GM10266 (cell line): ENCODE measurements around the gene MBD2.
A peak's percentile ranks its signal among the peaks of the same experiment; 100 is the strongest.

Source experiments
- DNase-seq: peaks from one replicate; pipeline ENCODE4 v3.0.0; 2012; ENCODE audit errors: extremely low spot score
- TF ChIP-seq, protein P1 (sequence below): IDR thresholded peaks from 2 replicates; pipeline ENCODE4 v1.5.1; 2012; ENCODE audit warnings: mild to moderate bottlenecking, low read depth; ENCODE audit not compliant: control insufficient read depth, insufficient read depth; ENCODE audit errors: missing control alignments

The MBD2 gene, protein sequence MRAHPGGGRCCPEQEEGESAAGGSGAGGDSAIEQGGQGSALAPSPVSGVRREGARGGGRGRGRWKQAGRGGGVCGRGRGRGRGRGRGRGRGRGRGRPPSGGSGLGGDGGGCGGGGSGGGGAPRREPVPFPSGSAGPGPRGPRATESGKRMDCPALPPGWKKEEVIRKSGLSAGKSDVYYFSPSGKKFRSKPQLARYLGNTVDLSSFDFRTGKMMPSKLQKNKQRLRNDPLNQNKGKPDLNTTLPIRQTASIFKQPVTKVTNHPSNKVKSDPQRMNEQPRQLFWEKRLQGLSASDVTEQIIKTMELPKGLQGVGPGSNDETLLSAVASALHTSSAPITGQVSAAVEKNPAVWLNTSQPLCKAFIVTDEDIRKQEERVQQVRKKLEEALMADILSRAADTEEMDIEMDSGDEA

DNA sequence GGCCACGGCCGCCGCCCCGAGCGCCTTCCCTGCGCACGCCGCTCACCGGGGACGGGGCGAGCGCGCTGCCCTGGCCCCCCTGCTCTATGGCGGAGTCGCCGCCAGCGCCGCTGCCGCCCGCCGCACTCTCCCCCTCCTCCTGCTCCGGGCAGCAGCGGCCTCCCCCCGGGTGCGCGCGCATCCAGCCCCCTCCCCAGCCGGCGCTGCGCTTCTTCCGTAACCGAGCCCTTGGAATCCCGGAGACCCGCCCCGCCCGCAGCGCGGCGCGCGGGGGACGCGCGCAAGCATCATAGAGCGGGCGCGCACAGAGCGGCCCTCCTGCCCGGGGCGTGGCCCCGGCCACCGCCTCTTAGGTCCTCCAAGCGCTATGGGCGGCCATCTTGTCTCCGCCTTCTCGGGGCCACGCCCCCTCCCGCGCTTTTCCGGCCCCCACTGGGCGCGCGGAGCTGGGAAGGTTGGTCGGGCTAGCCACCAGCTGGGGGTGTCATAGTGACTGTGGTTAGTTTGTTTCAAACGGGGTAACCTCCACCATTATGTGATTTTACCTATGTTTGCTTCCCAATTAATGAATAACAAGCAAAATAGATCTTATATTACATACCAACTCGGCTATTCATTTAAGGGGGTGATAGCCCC lies at the start of gene MBD2:
MBD2 (minus strand) TSS at position 291 of the 636 bp plus-strand sequence; CDS start at position 181, 110 bp downstream.
- TF ChIP-seq, protein P1, sequence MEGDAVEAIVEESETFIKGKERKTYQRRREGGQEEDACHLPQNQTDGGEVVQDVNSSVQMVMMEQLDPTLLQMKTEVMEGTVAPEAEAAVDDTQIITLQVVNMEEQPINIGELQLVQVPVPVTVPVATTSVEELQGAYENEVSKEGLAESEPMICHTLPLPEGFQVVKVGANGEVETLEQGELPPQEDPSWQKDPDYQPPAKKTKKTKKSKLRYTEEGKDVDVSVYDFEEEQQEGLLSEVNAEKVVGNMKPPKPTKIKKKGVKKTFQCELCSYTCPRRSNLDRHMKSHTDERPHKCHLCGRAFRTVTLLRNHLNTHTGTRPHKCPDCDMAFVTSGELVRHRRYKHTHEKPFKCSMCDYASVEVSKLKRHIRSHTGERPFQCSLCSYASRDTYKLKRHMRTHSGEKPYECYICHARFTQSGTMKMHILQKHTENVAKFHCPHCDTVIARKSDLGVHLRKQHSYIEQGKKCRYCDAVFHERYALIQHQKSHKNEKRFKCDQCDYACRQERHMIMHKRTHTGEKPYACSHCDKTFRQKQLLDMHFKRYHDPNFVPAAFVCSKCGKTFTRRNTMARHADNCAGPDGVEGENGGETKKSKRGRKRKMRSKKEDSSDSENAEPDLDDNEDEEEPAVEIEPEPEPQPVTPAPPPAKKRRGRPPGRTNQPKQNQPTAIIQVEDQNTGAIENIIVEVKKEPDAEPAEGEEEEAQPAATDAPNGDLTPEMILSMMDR: peak; percentile 51

DNA sequence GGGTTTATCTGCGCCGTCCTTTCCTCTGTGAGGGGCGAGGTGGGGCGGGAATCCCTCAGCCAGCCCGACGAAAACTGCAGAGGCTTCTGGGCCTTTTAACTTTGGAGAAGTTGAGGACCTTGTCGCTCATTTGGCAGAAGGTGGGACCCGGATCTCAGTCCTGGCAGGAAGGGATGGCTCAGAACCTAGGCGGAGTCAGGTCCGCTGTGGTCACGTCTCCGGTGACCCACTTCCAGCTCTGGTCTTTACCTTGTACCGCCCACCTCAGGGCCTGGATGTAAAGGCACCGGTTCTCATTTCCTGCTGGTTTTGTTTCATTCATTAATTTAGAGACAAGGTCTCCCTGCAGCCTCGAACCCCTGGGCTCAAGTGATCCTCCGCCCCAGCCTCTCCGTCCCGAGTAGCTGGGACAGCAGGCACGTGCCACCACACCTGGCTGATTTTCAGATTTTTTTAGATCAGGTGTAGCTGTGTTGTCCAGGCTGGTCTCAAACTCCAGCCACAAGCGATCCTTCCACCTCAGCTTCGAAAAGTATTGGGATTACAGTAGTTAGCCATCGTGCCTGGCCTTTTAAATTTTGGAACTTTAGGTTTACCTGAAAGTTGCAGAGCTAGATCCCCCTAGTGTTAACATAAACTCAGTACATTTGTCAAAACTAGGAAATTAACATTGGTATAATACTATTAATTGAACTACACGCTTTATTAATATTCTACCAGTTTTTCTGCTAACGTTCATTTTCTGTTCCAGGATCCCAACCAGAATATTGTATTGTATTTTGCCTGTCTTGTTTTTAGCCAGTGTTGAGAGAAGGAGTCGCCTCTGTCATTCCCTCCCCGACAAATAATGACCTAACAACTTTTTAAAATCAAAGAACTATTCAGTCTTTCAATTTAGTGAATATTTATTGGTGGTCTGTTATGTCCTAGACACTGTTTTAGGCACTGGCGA lies 45.7 kb upstream of the MBD2 start:
- peak; percentile 23 for DNase-seq
- TF ChIP-seq, protein P1: peak; percentile 49

More for the DNA sequence above, at the start of gene MBD2:
- DNase-seq: peak; percentile 91

DNA sequence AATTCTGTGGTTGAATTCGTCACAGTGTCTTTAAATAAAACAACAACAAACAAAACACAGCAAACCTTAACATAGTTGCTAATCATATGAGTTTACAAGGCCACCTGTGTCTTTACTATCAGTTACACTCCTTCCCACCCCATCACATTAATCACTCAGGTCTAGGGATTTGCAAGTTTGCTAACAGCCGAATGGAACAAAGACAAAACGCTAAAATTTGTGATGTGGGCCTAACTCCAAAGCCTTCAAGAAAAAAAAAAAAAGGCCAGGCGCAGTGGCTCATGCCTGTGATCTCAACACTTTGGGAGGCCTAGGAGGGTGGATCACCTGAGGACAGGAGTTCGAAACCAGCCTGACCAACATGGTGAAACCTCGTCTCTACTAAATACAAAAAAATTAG lies 44.3 kb upstream of the MBD2 start:
- TF ChIP-seq, protein P1: no peak
- no peak for DNase-seq

DNA sequence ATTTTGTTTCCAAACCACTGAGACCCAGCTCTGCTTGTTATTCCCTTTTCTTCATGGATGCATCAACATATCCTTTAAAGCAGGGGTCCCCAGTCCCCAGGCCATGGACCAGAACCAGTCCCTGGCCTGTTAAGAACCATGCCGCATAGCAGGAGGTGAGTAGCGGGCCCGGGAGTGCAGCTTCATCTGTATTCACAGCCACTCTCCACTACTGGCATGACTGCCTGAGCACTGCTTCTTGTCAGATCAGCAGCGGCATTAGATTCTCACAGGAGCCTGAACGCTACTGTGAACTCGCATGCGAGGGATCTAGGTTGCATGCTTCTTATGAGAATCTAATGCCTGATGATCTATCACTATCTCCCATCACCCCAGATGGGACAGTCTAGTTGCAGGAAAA lies 43.2 kb upstream of the MBD2 start:
- TF ChIP-seq, protein P1: no peak
- DNase-seq: no peak

DNA sequence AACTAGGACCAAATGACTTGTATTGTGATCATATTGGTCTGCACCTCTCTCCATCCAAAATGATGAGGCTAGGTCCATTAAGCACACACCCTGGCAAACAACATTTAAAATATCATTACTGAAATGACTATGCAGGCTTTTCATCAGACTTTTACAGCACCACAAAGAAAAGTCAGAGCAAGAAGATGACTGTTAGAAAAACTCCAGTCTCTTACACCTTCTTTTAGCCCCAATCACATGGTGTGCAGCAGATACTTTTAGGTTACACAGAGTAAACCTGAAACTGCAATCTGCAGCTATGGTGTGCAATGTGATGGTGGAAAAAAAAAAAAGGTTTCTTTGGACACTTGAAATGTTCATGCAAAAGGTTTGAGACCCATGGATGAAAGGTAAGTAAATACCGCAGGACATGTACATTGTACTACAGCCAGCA lies 39.5 kb upstream of the MBD2 start:
- TF ChIP-seq, protein P1: no peak
- peak; percentile 75 for DNase-seq

DNA sequence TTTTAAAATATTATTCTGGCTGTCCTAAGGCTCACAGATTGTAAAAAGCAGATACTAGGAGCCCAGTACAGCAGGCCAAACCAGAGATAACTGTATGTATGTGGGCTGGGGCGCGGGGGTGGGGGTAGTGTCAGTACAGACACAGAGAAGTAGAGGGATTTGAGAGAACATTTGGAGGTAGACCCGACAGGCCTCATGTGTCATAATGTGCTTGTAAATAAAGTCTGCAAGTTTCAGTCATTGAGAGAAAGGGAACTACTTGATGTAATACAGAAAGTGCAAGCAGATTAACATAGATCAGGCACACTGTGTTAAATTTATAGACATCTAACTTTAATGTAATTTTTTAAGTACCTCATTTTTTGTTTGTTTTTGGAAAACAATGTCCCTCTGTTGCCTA lies 37.4 kb upstream of the MBD2 start:
- TF ChIP-seq, protein P1: no peak
- peak; percentile 65 for DNase-seq
